Muscle layer of colon (tissue), 2 donors: ENCODE data around the gene MED9.
"Not testable (repeated sequence)": the region's sequence is repeated elsewhere in the genome, so short reads cannot be mapped to it uniquely, and the experiment has no call there.

Source experiments
- H3K27ac ChIP-seq: one replicate; pipeline ENCODE4 v1.7.0; 2013; ENCODE audit warnings: low read depth, mild to moderate bottlenecking, low read length, moderate library complexity
- H3K27me3 ChIP-seq, 2 donors: one replicate each; pipeline ENCODE4 v1.7.0; 2013; ENCODE audit warnings: low read length in 2 of 2, mild to moderate bottlenecking in 2 of 2; ENCODE audit not compliant: insufficient read depth in 2 of 2, control insufficient read depth in 1 of 2
- H3K36me3 ChIP-seq: one replicate; pipeline ENCODE4 v1.7.0; 2013; ENCODE audit warnings: mild to moderate bottlenecking, low read length; ENCODE audit not compliant: insufficient read depth
- H3K4me1 ChIP-seq: one replicate; pipeline ENCODE4 v1.7.0; 2013; ENCODE audit warnings: mild to moderate bottlenecking, low read length; ENCODE audit not compliant: insufficient read depth
- H3K4me3 ChIP-seq, 2 donors: one replicate each; pipeline ENCODE4 v1.7.0; 2013; ENCODE audit warnings: low read length in 2 of 2, low read depth in 1 of 2, mild to moderate bottlenecking in 1 of 2, moderate library complexity in 1 of 2
- H3K9ac ChIP-seq: one replicate; pipeline ENCODE4 v1.7.0; 2013; ENCODE audit warnings: low read length
- H3K9me3 ChIP-seq: one replicate; pipeline ENCODE4 v1.7.0; 2013; ENCODE audit warnings: mild to moderate bottlenecking, low read length
- donor health status: abdominal sarcoma.
- donor health status: Adenocarcinoma of cecum.

The MED9 gene

DNA sequence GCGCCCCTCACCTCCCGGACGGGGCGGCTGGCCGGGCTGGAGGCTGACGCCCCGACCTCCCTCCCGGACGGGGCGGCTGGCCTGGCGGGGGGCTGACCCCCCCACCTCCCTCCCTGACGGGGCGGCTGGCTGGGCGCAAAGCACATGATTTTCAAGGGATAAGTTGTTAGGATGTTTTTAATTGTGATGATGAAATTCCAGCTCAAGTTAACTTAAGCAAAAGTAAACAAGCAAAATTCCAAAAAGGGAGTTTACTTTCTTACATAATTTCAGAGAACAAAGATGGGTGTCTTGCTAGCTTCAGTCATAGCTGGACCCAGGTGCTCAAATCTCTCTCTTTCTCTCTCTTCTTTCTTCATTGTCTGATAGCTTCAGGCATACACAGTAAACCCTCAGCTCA is 33.6 kb upstream of the MED9 start:
- Histone ChIP-seq H3K36me3 (no peaks in the 10 kb centered on the region), H3K9ac (no peak overlapping the region), H3K27me3 (no peaks in the 10 kb centered on the region), H3K4me1 (no peaks in the 10 kb centered on the region), H3K4me3 (no peak overlapping the region), H3K9me3 (no peaks in the 10 kb centered on the region), H3K27ac (no peak overlapping the region)

DNA sequence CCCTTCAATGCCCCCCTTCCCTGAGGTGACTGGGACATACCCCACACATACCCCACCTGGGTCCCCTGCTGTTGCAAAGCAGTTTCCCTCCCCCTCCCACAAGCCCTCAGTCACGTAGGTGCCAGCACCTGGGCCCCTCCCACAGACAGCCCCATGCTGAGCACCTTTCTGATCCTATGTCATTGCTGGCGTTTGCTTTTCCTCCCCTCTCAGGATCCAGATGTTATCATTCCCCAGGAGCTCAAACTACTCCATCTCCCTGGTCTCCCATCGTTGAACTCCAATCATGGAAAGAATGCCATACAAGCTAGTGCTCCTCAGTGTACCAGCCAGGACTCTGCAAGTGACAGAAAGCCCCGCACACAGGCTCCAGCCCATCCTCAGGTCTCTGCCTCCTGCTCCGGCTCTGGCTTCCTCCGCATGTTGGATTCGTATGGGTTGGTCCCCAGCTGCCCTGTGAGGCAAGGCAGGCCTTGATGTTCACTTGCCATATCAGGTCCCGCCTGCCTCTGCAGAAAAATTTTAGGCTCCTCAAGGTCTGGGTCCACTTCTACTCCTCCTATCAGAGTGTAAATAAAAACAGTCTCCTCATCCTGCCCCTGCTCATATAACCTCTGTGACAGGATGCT is 31.4 kb upstream of the MED9 start:
- Histone ChIP-seq H3K9ac (no peak overlapping the region), H3K27ac (no peak overlapping the region), H3K36me3 (no peaks in the 10 kb centered on the region), H3K9me3 (no peaks in the 10 kb centered on the region), H3K27me3 (no peaks in the 10 kb centered on the region), H3K4me1 (no peaks in the 10 kb centered on the region), H3K4me3 (no peak overlapping the region)

- Histone ChIP-seq H3K27me3 (no peaks in the 10 kb centered on the region), H3K27ac (no peak overlapping the region)
Measured at GRCh38 chr17:17445925-17446665, 30.7 kb upstream of the MED9 start.

GRCh38 chr17:17446666-17447155 is 30.1 kb upstream of the MED9 start:
- no peaks in the 10 kb centered on the region for H3K4me1 ChIP-seq
- H3K9ac ChIP-seq, result no peak overlapping the region
- H3K27me3 ChIP-seq, result no peaks in the 10 kb centered on the region
- no peaks in the 10 kb centered on the region for H3K9me3 ChIP-seq
- H3K27ac ChIP-seq, result no peak overlapping the region
- H3K4me3 ChIP-seq, result no peak overlapping the region
- H3K36me3 ChIP-seq, result no peaks in the 10 kb centered on the region

More at GRCh38 chr17:17445925-17446665, 30.7 kb upstream of the MED9 start:
- Histone ChIP-seq H3K4me1 (no peaks in the 10 kb centered on the region), H3K36me3 (no peaks in the 10 kb centered on the region), H3K9me3 (no peaks in the 10 kb centered on the region), H3K4me3 (no peak overlapping the region), H3K9ac (no peak overlapping the region)

- Histone ChIP-seq H3K27ac (no peak overlapping the region), H3K4me3 (no peak overlapping the region), H3K36me3 (no peaks in the 10 kb centered on the region), H3K9me3 (no peaks in the 10 kb centered on the region), H3K4me1 (no peaks in the 10 kb centered on the region), H3K27me3 (no peaks in the 10 kb centered on the region), H3K9ac (no peak overlapping the region)
Measured at GRCh38 chr17:17447264-17447663, 29.5 kb upstream of the MED9 start.

GRCh38 chr17:17448076-17448475 is 28.7 kb upstream of the MED9 start:
- no peak overlapping the region for H3K4me3 ChIP-seq
- H3K27me3 ChIP-seq, result no peaks in the 10 kb centered on the region
- H3K27ac ChIP-seq, result no peak overlapping the region
- H3K4me1 ChIP-seq, result no peaks in the 10 kb centered on the region
- H3K36me3 ChIP-seq, result no peaks in the 10 kb centered on the region
- H3K9ac ChIP-seq, result no peak overlapping the region
- no peaks in the 10 kb centered on the region for H3K9me3 ChIP-seq

- no peak overlapping the region for H3K27ac ChIP-seq
- no peak overlapping the region for H3K9ac ChIP-seq
Measured at GRCh38 chr17:17448723-17449122, 28.1 kb upstream of the MED9 start.

DNA sequence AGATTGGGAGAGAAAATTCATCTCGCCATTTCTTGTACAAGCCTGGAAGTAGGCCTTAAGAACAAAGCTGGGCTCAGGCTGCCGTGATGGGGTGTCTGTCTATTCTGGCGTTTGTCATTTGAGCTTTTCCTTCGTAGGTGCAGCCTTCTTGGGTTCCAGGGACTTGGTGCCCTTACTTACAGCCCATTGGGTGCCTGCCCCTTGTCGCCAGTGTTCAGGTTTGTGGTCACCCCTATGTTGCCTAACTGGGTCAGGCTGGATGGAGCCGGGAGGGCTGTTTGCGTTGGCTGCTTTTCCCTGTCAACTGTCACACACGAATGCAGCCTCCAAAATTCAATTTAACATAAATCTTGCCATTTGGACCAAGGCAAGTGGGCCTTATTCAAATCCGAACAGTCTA is 23.7 kb upstream of the MED9 start:
- Histone ChIP-seq H3K27ac (no peak overlapping the region), H3K4me3 (no peak overlapping the region), H3K9me3 (no peaks in the 10 kb centered on the region), H3K27me3 (no peaks in the 10 kb centered on the region), H3K36me3 (no peaks in the 10 kb centered on the region), H3K9ac (no peak overlapping the region), H3K4me1 (no peaks in the 10 kb centered on the region)

More at GRCh38 chr17:17448723-17449122, 28.1 kb upstream of the MED9 start:
- no peaks in the 10 kb centered on the region for H3K27me3 ChIP-seq
- H3K4me3 ChIP-seq, result no peak overlapping the region
- H3K36me3 ChIP-seq, result no peaks in the 10 kb centered on the region
- no peaks in the 10 kb centered on the region for H3K4me1 ChIP-seq
- H3K9me3 ChIP-seq, result no peaks in the 10 kb centered on the region

DNA sequence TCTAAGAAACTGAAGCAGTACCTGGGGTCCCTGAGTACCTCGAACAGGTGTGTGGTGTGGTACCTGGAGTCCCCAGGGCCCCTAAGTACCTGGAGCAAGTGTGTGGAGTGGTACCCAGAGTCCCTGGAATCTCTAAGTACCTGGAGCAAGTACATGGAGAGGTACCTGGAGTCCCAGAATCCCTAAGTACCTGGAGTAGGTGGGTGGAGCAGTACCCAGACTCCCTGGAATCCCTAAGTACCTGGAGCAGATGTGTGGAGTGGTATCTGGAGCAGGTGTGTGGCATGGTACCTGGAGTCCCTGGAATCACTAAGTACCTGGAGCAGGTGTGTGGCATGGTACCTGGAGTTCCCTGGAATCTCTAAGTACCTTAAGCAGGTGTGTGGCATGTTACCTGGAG is 22.5 kb upstream of the MED9 start:
- Histone ChIP-seq H3K9ac (no peak overlapping the region), H3K9me3 (no peaks in the 10 kb centered on the region), H3K4me3 (no peak overlapping the region), H3K27me3 (no peaks in the 10 kb centered on the region), H3K4me1 (no peaks in the 10 kb centered on the region), H3K27ac (no peak overlapping the region), H3K36me3 (no peaks in the 10 kb centered on the region)

DNA sequence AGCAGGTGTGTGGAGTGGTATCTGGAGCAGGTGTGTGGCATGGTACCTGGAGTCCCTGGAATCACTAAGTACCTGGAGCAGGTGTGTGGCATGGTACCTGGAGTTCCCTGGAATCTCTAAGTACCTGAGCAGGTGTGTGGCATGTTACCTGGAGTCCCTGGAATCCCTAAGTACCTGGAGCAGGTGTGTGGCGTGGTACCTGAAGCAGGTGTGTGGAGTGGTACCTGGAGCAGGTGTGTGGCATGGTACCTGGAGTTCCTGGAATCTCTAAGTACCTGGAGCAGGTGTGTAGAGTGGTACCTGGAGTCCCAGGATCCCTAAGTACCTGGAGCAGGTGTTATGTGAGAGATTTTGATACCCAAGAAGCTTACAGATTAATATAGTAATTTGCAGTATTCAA is 22.1 kb upstream of the MED9 start:
- H3K4me1 ChIP-seq, H3K9ac ChIP-seq, H3K27me3 ChIP-seq, H3K4me3 ChIP-seq, H3K27ac ChIP-seq, H3K9me3 ChIP-seq, H3K36me3 ChIP-seq: not testable (repeated sequence)

DNA sequence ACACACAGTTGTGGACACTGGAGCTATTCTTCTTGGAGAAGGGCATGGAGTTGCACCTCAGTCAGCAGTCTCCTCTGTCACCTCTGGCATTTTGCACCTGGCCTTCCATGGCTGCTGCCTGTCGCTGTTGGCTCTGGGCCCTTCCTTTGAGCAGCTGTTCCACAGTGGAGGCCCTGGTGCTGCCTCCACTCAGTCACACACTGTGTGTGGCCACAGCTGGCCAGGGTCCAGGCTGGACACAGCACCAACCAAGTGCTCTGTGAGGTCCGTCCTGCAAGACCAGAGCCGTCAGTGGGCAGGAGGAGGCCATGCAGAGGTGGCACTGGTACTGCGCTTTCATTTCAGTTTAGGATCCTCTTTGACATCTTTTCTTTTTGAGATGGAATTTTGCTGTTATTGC is 21.6 kb upstream of the MED9 start:
- Histone ChIP-seq H3K27ac (no peak overlapping the region), H3K9ac (no peak overlapping the region), H3K4me1 (no peaks in the 10 kb centered on the region), H3K27me3 (no peaks in the 10 kb centered on the region), H3K9me3 (no peaks in the 10 kb centered on the region), H3K4me3 (no peak overlapping the region), H3K36me3 (no peaks in the 10 kb centered on the region)

- no peaks in the 10 kb centered on the region for H3K9me3 ChIP-seq
- no peaks in the 10 kb centered on the region for H3K4me1 ChIP-seq
- H3K27ac ChIP-seq, result no peak overlapping the region
- H3K36me3 ChIP-seq, result no peaks in the 10 kb centered on the region
- no peak overlapping the region for H3K9ac ChIP-seq
- no peaks in the 10 kb centered on the region for H3K27me3 ChIP-seq
- no peak overlapping the region for H3K4me3 ChIP-seq
Measured at GRCh38 chr17:17456251-17456650, 20.5 kb upstream of the MED9 start.
